Measurements from ENCODE around the gene SH2D6. TPM values are rescaled to one million over a fixed set of nuclear protein-coding genes. Genes with fewer than 3 reads are reported as not detected.

SH2D6 gene
- total RNA-seq, 1 experiment from 2014 or later, result 0.84 TPM

- Mint-ChIP-seq H3K4me3 (ENCODE audit: unreplicated experiment) (no peak overlapping the region), H3K4me1 (ENCODE audit: insufficient read depth, unreplicated experiment) (peaks cover 27% of the 10 kb centered on the region), H3K36me3 (ENCODE audit: insufficient read depth, unreplicated experiment) (no peaks in the 10 kb centered on the region), H3K27me3 (ENCODE audit: insufficient read depth, unreplicated experiment) (no peaks in the 10 kb centered on the region), H3K27ac (ENCODE audit: low read depth, unreplicated experiment) (no peak overlapping the region), H3K9me3 (ENCODE audit: unreplicated experiment) (no peaks in the 10 kb centered on the region)
- intact Hi-C loops (cut with micrococcal nuclease), result no loop called here
- DNase-seq (ENCODE audit: unreplicated experiment), result no peak
- POLR2A ChIA-PET, result interaction anchor here (0.6 to 4.5 kb wide), 7 partner anchors 10 to 90 kb away, joined by 3 to 23 read pairs (median 14); partner anchors contain the start of gene MAT2A
- no peak for TF ChIP-seq CTCF (IDR thresholded peaks at IDR 0.05; ENCODE audit: unreplicated experiment)
- CTCF ChIA-PET, result interaction anchor here (1.9 kb wide), 1 partner anchor 9 kb away, joined by 7 read pairs; no protein-coding TSS in a partner anchor
- BruUV-seq (replicated peaks), result no TSS peak
Measured at GRCh38 chr2:85455552-85456090, 37.1 kb downstream of the SH2D6 start.

- ChIA-PET POLR2A (interaction anchor here (0.6 to 4.5 kb wide), 16 partner anchors 9 to 103 kb away, joined by 3 to 32 read pairs (median 9); partner anchors contain the start of genes ELMOD3, MAT2A and RETSAT), CTCF (interaction anchor here (1.0 to 2.6 kb wide), 4 partner anchors 11 to 38 kb away, joined by 3 to 8 read pairs (median 6); no protein-coding TSS in a partner anchor)
- peaks cover 23% of the 10 kb centered on the region for H3K4me1 Mint-ChIP-seq (ENCODE audit: insufficient read depth, unreplicated experiment)
- BruUV-seq (replicated peaks), result no TSS peak
- H3K36me3 Mint-ChIP-seq (ENCODE audit: insufficient read depth, unreplicated experiment), result no peaks in the 10 kb centered on the region
- no peak overlapping the region for H3K27ac Mint-ChIP-seq (ENCODE audit: low read depth, unreplicated experiment)
- no peak for DNase-seq (ENCODE audit: unreplicated experiment)
- no peak overlapping the region for H3K4me3 Mint-ChIP-seq (ENCODE audit: unreplicated experiment)
- H3K9me3 Mint-ChIP-seq (ENCODE audit: unreplicated experiment), result no peaks in the 10 kb centered on the region
- TF ChIP-seq CTCF (IDR thresholded peaks at IDR 0.05; ENCODE audit: unreplicated experiment), result no peak
- H3K27me3 Mint-ChIP-seq (ENCODE audit: insufficient read depth, unreplicated experiment), result no peaks in the 10 kb centered on the region
- intact Hi-C loops (cut with micrococcal nuclease), result no loop called here
Measured at GRCh38 chr2:85457043-85457442, 38.5 kb downstream of the SH2D6 start.

- no TSS peak for BruUV-seq (replicated peaks)
- CTCF ChIA-PET, result interaction anchor here (1.0 to 2.6 kb wide), 3 partner anchors 11 to 38 kb away, joined by 3 to 8 read pairs (median 6); no protein-coding TSS in a partner anchor
- no peak for TF ChIP-seq CTCF (IDR thresholded peaks at IDR 0.05; ENCODE audit: unreplicated experiment)
- intact Hi-C loops (cut with micrococcal nuclease), result no loop called here
- no peaks in the 10 kb centered on the region for H3K27me3 Mint-ChIP-seq (ENCODE audit: insufficient read depth, unreplicated experiment)
- H3K4me3 Mint-ChIP-seq (ENCODE audit: unreplicated experiment), result no peak overlapping the region
- H3K9me3 Mint-ChIP-seq (ENCODE audit: unreplicated experiment), result no peaks in the 10 kb centered on the region
- peak; percentile 96 for DNase-seq (ENCODE audit: unreplicated experiment)
- peaks cover 17% of the 10 kb centered on the region for H3K4me1 Mint-ChIP-seq (ENCODE audit: insufficient read depth, unreplicated experiment)
- H3K27ac Mint-ChIP-seq (ENCODE audit: low read depth, unreplicated experiment), result peak overlapping the region; percentile 40
- POLR2A ChIA-PET, result interaction anchor here (0.6 to 4.5 kb wide), 18 partner anchors 10 to 104 kb away, joined by 3 to 32 read pairs (median 6); partner anchors contain the start of genes ELMOD3, MAT2A and RETSAT
- H3K36me3 Mint-ChIP-seq (ENCODE audit: insufficient read depth, unreplicated experiment), result no peaks in the 10 kb centered on the region
Measured at GRCh38 chr2:85457877-85458316, 39.4 kb downstream of the SH2D6 start.

- H3K4me1 Mint-ChIP-seq (ENCODE audit: insufficient read depth, unreplicated experiment), result peaks cover 17% of the 10 kb centered on the region
- H3K27me3 Mint-ChIP-seq (ENCODE audit: insufficient read depth, unreplicated experiment), result no peaks in the 10 kb centered on the region
- intact Hi-C loops (cut with micrococcal nuclease), result no loop called here
- no peaks in the 10 kb centered on the region for H3K36me3 Mint-ChIP-seq (ENCODE audit: insufficient read depth, unreplicated experiment)
- BruUV-seq (replicated peaks), result no TSS peak
- no peaks in the 10 kb centered on the region for H3K9me3 Mint-ChIP-seq (ENCODE audit: unreplicated experiment)
- ChIA-PET CTCF (interaction anchor here (0.6 to 2.6 kb wide), 4 partner anchors 10 to 96 kb away, joined by 3 to 8 read pairs (median 4); no protein-coding TSS in a partner anchor), POLR2A (interaction anchor here (0.6 to 4.5 kb wide), 12 partner anchors 10 to 97 kb away, joined by 3 to 32 read pairs (median 10); partner anchors contain the start of gene MAT2A)
- H3K27ac Mint-ChIP-seq (ENCODE audit: low read depth, unreplicated experiment), result peak overlapping the region; percentile 40
- TF ChIP-seq CTCF (IDR thresholded peaks at IDR 0.05; ENCODE audit: unreplicated experiment), result no peak
- no peak overlapping the region for H3K4me3 Mint-ChIP-seq (ENCODE audit: unreplicated experiment)
- no peak for DNase-seq (ENCODE audit: unreplicated experiment)
Measured at GRCh38 chr2:85458601-85459563, 40.4 kb downstream of the SH2D6 start.
